Ovary (tissue), 9 donors: ENCODE measurements around the gene CPED1. TPM values are rescaled to one million over a fixed set of nuclear protein-coding genes. Genes with fewer than 3 reads are reported as not detected.

Experiments
- DNase-seq, 5 donors: peaks; one replicate each; pipeline ENCODE4 v3.0.0-alpha.2; 2019 to 2020
- H3K27ac ChIP-seq, 2 donors: fragments of 200-600 bp; one replicate each; pipeline versions ENCODE4 v1.5.1 to v1.8.0; 2019 to 2022
- H3K27me3 ChIP-seq: fragments of 200-600 bp; one replicate; pipeline ENCODE4 v1.8.0; 2022
- H3K36me3 ChIP-seq: fragments of 200-600 bp; sonication (generic); one replicate; pipeline ENCODE4 v1.5.1; 2019
- H3K4me1 ChIP-seq: one replicate; pipeline ENCODE4 v1.8.1; 2013; ENCODE audit warnings: mild to moderate bottlenecking, moderate library complexity; ENCODE audit not compliant: insufficient read depth
- H3K4me3 ChIP-seq: fragments of 200-600 bp; sonication (generic); one replicate; pipeline ENCODE4 v1.5.1; 2017
- H3K9me3 ChIP-seq, 2 donors: fragments of 200-600 bp in 1 of 2; sonication (generic) in 1 of 2; one replicate each; pipeline versions ENCODE4 v1.5.1 to v1.8.1; 2013 to 2019; ENCODE audit warnings: mild to moderate bottlenecking in 1 of 2, moderate library complexity in 1 of 2
- CTCF ChIP-seq, 3 donors: fragments of 450-650 bp in 2 of 3; fragments of 200-600 bp in 1 of 3; IDR thresholded peaks; one replicate each; pipeline versions ENCODE4 v1.5.1 to v1.8.0; 2016 to 2022; ENCODE audit warnings: antibody characterized with exemption in 3 of 3, mild to moderate bottlenecking in 1 of 3
- EP300 ChIP-seq: sonication (generic); formaldehyde crosslinking; IDR thresholded peaks from one replicate; pipeline ENCODE4 v1.6.1; 2017; ENCODE audit warnings: antibody characterized with exemption
- POLR2A ChIP-seq: fragments of 450-650 bp; IDR thresholded peaks from one replicate; pipeline ENCODE4 v1.6.1; 2017; ENCODE audit warnings: antibody characterized with exemption, mild to moderate bottlenecking, moderate library complexity
- WGBS, 3 donors: extraction: QIAGEN DNeasy Blood & Tissue Kit in 1 of 3; methylation state at CpG; one replicate each; pipeline versions ENCODE4 v1.1.5 to v1.1.7; 2013 to 2017; 5-methylcytosine and 5-hydroxymethylcytosine counted together
- intact Hi-C, 4 donors: fragments of 100-400 bp; cut with DNase I; formaldehyde crosslinking; loops; one replicate each; pipeline versions ENCODE4 v1.11.0 to v1.15.1; 2022 to 2023
- polyA plus RNA-seq, 2 donors: library from polyadenylated mRNA; stranded (reverse); fragments of 200-250 nt in 1 of 2; fragments of 350-450 nt in 1 of 2; fragmentation: Illumina TruSeq in 1 of 2; extraction: RNeasy Lipid Tissue Mini Kit (QIAGEN cat#74804) in 1 of 2; gene quantifications; one replicate each; pipeline ENCODE4 v1.2.3, GENCODE V29; 2013 to 2014
- total RNA-seq, 7 donors: library from RNA; depleted of rRNA in 2 of 7; stranded (reverse); fragments of >200 nt in 2 of 7; fragmentation: NEBNext Ultra II Directional in 3 of 7; extraction: Animal tissue kit (Norgen Biotek cat#: 25700) in 3 of 7; gene quantifications; one replicate each; pipeline versions ENCODE4 v1.1.0 to v1.2.4, GENCODE V29; 2016 to 2023
- donor health status: DM: no; HTN: no; CAD: no; lungs with moderate emphysema.
- donor health status: DM: no; HTN: no; CAD: no.
- donor health status: Bipolar disorder and iron deficiency.
- donor health status: DM: yes; HTN: yes; CAD: no.
- donor health status: DM: no; HTN: no; CAD: no.
- donor health status: DM: yes; HTN: yes; CAD: no.

The CPED1 gene
- total and polyA plus RNA-seq, 9 donors: 42.1 to 127 (median 88.8) TPM

GRCh38 chr7:121279822-121280221, 291.3 kb downstream of the CPED1 start:
- no peaks in the 10 kb centered on the region for H3K4me1 ChIP-seq
- no peak for DNase-seq

GRCh38 chr7:121280656-121281055, 292.1 kb downstream of the CPED1 start:
- Histone ChIP-seq H3K36me3 (no peaks in the 10 kb centered on the region), H3K4me3 (no peak overlapping the region), H3K4me1 (no peaks in the 10 kb centered on the region), H3K27ac (no peak overlapping the region), H3K9me3 (peaks cover 0 to 3% of the 10 kb centered on the region in 2 donors), H3K27me3 (no peaks in the 10 kb centered on the region)
- 94 to 100% (median 95%) methylated on average over 1 of the region's 1 CpG for WGBS, 3 donors
- intact Hi-C loops: no loop called here
- DNase-seq: no peak
- TF ChIP-seq CTCF (IDR thresholded peaks at IDR 0.05) (no peak), POLR2A (no peak), EP300 (no peak)

More at GRCh38 chr7:121279822-121280221, 291.3 kb downstream of the CPED1 start:
- Histone ChIP-seq H3K36me3 (no peaks in the 10 kb centered on the region), H3K9me3 (no peaks in the 10 kb centered on the region), H3K27me3 (no peaks in the 10 kb centered on the region), H3K4me3 (no peak overlapping the region), H3K27ac (no peak overlapping the region)
- intact Hi-C loops: no loop called here
- TF ChIP-seq EP300 (no peak), POLR2A (no peak), CTCF (IDR thresholded peaks at IDR 0.05) (no peak)
- 90 to 94% (median 94%) methylated on average over 4 of the region's 4 CpGs for WGBS, 3 donors

- H3K36me3 ChIP-seq: no peaks in the 10 kb centered on the region
- DNase-seq: no peak
- TF ChIP-seq POLR2A: no peak
- no peak for TF ChIP-seq CTCF (IDR thresholded peaks at IDR 0.05)
- no peak for TF ChIP-seq EP300
- WGBS, 3 donors: 70 to 76% (median 73%) methylated on average over 3 of the region's 3 CpGs
- no peak overlapping the region for H3K27ac ChIP-seq
- H3K9me3 ChIP-seq: peaks cover 0 to 3% of the 10 kb centered on the region in 2 donors
- no peak overlapping the region for H3K4me3 ChIP-seq
- no peaks in the 10 kb centered on the region for H3K27me3 ChIP-seq
- no peaks in the 10 kb centered on the region for H3K4me1 ChIP-seq
- intact Hi-C loops: no loop called here
Measured at GRCh38 chr7:121282129-121282528, 293.6 kb downstream of the CPED1 start.

- Histone ChIP-seq H3K4me3 (no peak overlapping the region), H3K4me1 (no peaks in the 10 kb centered on the region), H3K27ac (no peak overlapping the region), H3K27me3 (no peaks in the 10 kb centered on the region), H3K36me3 (no peaks in the 10 kb centered on the region), H3K9me3 (peaks cover 0 to 3% of the 10 kb centered on the region in 2 donors)
- 94 to 100% (median 98%) methylated on average over 1 of the region's 1 CpG for WGBS, 3 donors
- intact Hi-C loops: no loop called here
- no peak for DNase-seq
- no peak for TF ChIP-seq POLR2A
- TF ChIP-seq CTCF (IDR thresholded peaks at IDR 0.05): no peak
- TF ChIP-seq EP300: no peak
Measured at GRCh38 chr7:121285066-121285667, 296.7 kb downstream of the CPED1 start.
